HG02763 (cell line): ENCODE results near the gene CLEC16A.

ENCODE experiments used
- ATAC-seq: cut with Tn5 transposase; IDR thresholded peaks from one replicate; pipeline ENCODE4 v1.9.1; 2021; ENCODE audit warnings: mild to moderate bottlenecking, moderate library complexity; ENCODE audit not compliant: unreplicated experiment

Gene CLEC16A

GRCh38 chr16:11147754-11148444 is 203.5 kb downstream of the CLEC16A start:
- no peak for ATAC-seq

DNA sequence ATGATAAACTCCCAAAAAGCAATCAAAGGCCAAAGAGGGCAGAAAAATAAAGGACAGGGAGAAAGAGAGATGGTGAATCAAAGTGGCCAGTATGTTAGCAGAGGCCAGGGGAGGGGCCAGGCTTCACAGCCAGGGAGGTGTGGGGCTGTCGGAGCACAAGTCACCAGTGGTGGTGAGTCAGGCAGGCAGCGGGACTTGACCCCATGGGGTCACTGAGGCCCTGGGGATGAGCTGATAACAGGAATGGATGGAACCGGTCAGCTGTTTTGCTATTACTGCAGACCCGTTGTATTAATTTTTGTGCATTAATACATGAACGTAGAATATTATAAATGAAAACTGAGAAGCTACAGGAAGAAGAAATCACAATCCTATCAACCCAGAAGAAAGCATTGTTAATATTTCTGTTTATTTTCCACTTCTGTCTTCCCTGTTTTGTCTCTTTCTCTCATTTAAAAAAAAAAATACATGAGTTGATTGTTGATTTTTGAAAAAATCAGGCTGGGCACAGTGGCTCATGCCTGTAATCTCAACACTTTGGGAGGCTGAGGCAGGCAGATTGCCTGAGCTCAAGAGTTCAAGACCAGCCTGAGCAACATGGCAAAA is 204.8 kb downstream of the CLEC16A start:
- ATAC-seq: no peak

DNA sequence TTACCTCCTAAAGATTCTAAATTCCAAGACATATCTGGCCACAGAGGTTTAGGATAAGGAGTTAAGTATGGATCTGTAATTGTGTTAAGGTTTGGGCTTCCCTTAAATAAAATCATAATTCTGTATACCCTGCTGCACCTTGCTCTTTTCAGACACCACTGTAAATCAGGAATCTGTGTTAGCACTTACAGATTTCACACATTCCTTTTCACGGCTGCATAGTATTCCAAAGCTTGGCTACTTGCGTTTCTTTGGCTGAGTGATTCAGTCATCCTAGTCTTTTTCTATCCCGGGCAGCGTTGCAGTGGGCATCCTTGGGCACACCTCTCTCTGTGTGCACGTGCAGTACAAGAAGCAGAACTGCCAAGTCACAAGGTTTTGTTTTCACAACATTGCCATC is 205.8 kb downstream of the CLEC16A start:
- ATAC-seq: no peak

DNA sequence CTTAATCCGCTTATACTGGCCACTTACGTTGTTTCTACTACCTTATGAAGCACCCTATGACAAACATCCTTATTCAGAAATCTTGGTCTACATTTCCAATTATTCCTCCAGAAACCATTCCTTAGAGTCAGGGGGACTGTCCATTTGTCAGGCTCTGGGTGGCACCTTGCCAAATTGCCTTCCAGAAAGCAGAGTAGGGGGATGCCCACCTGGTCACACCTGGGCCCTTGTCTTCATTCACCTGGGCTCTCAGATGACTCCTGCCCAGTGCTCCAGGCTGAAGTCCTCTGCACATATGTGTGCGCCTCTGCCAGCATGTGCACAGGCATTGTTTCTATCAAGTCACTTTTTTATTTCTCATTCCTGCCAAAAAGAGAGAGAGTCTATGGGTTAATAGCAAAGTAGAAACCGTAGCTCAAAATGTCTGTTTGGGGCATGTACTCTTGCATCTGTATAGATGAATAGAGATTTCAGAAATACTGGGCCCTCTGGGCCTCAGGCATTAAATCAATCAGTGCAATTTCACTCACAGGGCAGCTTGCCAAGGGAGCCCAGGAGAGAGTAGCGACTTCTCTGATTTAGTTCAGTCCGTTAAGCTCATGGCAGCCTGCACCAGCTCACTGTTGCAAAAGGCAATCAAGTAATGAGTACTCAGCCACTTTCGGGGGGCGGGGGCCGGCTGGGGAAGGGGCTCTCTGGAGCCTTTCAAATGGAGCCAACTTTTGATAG is 207.0 kb downstream of the CLEC16A start:
- ATAC-seq: no peak

GRCh38 chr16:11151885-11152629 is 207.7 kb downstream of the CLEC16A start:
- no peak for ATAC-seq

DNA sequence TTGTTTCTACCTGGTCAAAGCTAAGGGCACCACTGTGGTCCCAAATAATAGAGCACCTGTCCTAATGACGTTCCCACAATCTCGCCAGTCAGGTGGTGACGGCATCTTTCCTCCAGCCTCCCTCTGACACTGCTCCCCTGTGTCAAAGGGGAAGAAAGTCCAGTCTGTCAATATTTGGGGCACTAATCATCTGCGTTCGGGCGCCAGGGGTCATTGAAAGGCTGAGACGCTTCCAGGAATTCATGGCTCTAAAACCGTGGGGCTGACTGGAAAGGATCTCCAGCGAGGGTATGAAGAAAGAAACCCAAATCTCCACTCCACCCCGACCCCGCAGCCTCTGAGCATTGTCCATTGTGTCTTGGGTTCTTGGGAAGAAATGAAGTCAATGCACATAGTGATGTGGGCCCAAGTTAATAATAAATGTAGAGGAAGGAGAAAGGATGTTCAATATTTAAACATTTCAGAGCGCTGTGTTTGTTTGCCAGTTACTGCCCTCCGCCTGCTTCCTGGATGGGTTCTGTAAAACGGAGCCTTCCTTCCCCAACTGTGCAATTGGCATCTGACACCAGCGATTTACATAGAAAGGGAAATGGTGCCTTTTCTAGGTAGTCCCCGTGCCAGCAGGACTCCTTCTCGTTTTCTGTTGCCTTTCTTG is 208.4 kb downstream of the CLEC16A start:
- ATAC-seq: no peak

DNA sequence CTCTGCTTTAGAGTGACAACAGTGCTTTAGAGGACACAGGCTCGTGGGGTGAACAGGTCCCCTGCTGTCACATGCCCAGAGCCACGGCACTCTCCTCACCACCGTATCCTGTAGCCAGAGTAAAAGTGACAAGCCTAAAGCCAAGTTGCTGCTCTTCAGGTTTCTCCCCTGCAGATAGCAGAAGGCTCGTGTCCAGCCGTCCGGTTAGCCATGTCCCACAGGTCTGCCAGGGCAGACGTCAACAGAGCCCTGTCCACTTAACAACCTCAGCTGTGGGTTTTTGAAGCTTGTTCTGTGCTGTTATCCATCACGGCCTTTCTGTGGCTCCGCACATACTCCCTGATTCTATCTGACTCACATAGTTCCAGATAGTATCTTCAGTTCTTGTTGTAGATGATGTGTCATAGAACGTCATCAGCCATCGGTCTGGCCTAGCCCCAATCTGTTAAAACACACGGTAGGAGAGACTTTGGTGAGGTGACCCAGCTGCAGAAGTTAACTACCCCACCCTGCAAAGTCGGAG is 211.0 kb downstream of the CLEC16A start:
- ATAC-seq: no peak

GRCh38 chr16:11156401-11156800 is 212.0 kb downstream of the CLEC16A start:
- no peak for ATAC-seq

- no peak for ATAC-seq
Observed at GRCh38 chr16:11157143-11157542, 212.8 kb downstream of the CLEC16A start.

GRCh38 chr16:11158018-11158417 is 213.7 kb downstream of the CLEC16A start:
- ATAC-seq: no peak

DNA sequence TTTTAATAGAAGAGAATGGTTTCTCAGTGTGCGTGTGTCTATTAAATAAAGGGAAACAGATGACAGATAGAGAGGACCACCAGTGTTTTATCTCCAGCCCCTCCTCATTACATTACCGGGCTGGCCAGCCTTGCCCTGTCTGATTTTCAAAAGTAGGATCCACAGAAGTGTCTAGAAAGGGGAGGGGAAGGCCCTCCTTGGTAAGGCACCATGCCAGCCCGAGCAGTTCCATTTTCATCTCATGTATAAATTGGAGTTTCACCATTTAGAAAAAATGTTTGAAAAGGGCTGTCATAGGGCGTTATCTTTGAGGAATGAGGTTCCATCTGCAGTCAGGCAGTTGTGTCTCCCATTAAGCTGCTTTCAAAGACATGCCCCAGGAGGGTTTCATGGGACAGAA is 214.9 kb downstream of the CLEC16A start:
- no peak for ATAC-seq

DNA sequence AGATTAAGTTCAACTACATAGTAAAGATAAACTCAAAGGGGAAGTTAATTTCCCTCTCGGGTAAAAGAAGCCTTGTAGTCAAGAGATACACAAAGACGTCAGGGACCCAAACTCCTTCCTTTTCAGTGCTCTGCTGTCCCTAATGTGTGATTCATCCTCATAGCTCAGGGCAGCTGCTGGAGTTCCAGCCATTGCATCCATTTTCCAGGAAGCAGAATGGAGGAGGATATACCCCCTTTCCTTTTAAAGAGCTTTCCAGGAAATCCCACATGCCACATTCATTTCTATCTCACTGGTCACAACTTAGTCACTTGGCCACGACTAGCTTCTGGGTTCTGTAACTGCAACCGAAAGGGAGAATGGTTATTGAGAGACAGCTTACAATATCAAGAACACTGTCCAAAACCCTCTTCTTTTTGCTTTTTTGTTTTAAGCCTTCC is 216.3 kb downstream of the CLEC16A start:
- no peak for ATAC-seq

GRCh38 chr16:11161439-11161838 is 217.1 kb downstream of the CLEC16A start:
- no peak for ATAC-seq

- no peak for ATAC-seq
Observed at GRCh38 chr16:11161974-11162373, 217.6 kb downstream of the CLEC16A start.

- ATAC-seq: no peak
Observed at GRCh38 chr16:11162586-11163268, 218.4 kb downstream of the CLEC16A start.

- no peak for ATAC-seq
Observed at GRCh38 chr16:11163761-11164261, 219.4 kb downstream of the CLEC16A start.

DNA sequence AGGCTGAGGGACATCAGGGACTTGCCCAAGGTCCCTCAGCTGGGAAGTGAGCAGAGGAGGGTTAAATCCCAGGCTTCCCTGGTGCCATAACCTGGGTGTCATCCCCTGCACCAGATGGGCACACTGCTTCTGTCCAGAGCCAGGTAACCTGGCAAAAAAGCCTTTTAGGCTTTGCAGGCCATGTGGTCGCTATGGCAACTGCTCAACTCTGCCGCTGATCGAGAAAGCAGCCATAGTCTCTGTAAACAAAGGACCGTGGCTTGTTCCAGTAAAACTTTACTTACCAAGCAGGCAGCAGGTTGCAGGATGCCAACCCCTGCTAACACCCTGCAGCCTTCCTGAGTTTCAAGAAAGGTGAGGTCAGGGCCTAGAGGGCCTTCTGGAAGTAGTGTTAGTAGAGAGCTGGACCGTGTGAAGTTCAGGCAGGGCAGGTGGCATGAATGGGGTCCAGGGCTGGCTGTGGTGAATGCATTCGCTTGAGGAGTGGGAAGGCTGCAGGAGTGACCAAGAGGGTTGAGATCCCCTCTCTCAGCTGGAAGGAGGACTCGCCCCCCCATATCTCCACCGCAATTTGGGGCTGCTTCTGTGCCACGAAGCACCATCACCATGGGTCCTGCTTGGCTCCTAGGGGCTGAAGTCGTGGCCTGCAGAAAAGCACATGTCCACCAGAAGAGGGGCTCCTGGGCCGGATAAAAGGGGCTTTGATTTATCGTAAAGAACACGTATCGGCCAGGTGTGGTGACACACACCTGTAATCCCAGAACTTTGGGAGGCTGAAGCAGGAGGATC is 220.3 kb downstream of the CLEC16A start:
- no peak for ATAC-seq

DNA sequence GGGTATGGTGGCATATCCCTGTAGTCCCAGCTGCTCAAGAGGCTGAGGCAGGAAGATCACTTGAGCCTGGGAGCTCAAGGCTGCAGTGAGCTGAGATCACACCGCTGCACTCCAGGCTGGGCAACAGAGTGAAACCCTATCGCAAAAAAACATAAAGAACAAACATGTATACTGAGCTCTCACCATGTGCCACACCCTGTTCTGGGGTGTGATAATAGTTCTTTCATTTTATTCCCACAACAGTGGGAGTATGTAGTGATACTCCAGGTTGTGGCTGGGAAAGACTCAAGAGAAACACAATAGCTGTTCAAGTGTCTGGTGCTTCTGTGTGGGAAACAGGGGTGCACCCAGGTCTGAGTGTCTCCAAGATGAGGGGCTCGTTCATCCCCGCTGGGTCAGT is 221.0 kb downstream of the CLEC16A start:
- ATAC-seq: no peak
